Uterus (tissue), 2 donors: ENCODE measurements around the gene MCMBP.
"Not testable (repeated sequence)": the region's sequence is repeated elsewhere in the genome, so short reads cannot be mapped to it uniquely, and the experiment has no call there.

Experiments
- CTCF ChIP-seq, 4 experiments: fragments of 200-600 bp in 2 of 4; fragments of 450-650 bp in 2 of 4; sonication (generic) in 2 of 4; IDR thresholded peaks; one replicate each; pipeline ENCODE4 v1.5.1; 2016 to 2019; ENCODE audit warnings: antibody characterized with exemption in 4 of 4, mild to moderate bottlenecking in 2 of 4, moderate library complexity in 1 of 4
- POLR2A ChIP-seq, 2 donors: fragments of 450-650 bp; IDR thresholded peaks; one replicate each; pipeline ENCODE4 v1.6.1; 2016; ENCODE audit warnings: antibody characterized with exemption in 2 of 2, mild to moderate bottlenecking in 1 of 2, moderate library complexity in 1 of 2

GRCh38 chr10:119907695-119908094 lies 35.1 kb upstream of the MCMBP start:
- TF ChIP-seq CTCF, POLR2A (IDR thresholded peaks at IDR 0.05): not testable (repeated sequence)
